ENCODE results near the gene TDP2. TPM values are rescaled to one million over a fixed set of nuclear protein-coding genes. Genes with fewer than 3 reads are reported as not detected.
"Not testable (repeated sequence)": the region's sequence is repeated elsewhere in the genome, so short reads cannot be mapped to it uniquely, and the experiment has no call there.

Gene TDP2
- total RNA-seq, 1 experiment from 2014 or later: 230 TPM

DNA sequence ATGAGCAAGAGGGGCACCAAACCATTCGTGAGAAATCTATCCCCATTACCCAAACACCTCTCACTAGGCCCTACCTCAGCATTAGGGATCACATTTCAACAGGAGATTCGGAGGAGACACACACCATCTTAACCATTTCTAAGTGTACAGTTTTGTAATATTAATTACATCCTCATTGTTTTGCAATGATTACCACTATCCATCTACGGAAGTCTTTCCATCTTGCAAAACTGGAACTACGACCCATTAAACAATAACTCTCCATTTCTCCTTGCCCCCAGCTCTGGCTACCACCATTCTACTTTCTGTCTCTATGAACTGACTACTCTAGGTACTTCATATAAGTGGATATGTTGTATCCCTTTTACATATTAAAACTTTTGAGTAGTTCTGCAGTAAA is 20.2 kb upstream of the TDP2 start:
- in situ Hi-C loops (cut with HindIII; ENCODE audit: low pct_unique_long_range_greater_than_20kb, low sequenced_read_pairs): no loop called here

DNA sequence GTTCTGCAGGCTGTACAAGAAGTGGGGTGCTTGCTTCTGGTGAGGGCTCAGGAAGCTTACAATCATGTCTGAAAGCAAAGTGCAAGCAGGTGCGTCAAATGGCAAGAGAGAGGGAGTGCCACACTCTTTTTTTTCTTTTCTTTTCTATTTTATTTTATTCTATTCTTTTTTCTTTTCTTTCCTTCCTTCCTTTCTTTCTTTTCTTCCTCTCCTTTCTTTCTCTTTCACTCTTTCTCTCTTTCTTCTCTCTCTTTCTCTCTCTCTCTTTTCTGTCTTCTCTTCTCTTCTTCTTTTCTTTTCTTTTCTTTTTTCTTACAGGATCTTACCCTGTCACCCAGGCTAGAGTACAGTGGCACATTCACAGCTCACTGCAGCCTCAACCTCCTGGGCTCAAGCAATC is 19.7 kb upstream of the TDP2 start:
- in situ Hi-C loops (cut with HindIII; ENCODE audit: low pct_unique_long_range_greater_than_20kb, low sequenced_read_pairs): no loop called here
- DNase-seq (ENCODE audit: low read depth): no peak

More for the DNA sequence above, 20.2 kb upstream of the TDP2 start:
- DNase-seq (ENCODE audit: low read depth): no peak

DNA sequence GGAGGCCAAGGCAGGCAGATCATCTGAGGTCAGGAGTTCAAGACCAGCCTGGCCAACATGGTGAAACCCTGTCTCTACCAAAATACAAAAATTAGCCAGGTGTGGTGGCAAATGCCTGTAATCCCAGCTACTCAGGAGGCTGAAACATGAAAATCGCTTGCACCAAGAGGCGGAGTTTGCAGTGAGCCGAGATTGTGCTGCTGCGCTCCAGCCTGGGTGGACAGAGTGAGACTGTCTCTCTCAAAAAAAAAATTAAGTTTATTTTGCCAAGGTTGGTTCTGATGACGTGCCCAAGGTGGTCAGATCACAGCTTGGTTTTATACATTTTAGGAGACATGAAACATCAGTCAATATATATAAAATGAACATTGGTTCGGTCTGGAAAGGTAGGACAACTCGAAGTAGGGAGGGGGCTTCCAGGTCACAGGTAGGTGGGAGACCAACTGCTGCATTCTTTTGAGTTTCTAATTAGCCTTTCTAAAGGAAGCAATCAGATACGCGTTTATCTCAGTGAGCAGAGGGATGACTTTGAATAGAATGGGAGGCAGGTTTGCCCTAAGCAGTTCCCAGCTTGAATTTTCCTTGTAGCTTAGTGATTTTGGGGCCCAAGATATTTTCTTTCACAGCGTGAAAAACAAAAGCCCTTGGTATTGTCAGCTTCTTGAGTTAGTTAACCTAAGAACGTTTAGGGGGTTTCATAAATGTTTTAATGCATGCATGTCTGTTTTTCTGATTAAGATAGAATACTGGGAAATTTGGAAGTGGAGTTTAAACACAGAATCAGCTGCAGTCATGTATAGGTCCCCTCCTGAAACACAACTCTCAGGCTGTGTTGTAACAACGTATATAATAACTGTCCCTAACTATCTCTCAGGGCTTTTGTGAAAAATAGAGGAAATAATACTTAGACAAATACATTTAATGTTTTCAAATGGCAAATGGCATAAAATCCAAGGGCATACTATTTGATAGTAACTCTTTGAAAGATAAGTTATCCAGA is 16.9 kb upstream of the TDP2 start:
- in situ Hi-C loops (cut with HindIII; ENCODE audit: low pct_unique_long_range_greater_than_20kb, low sequenced_read_pairs): no loop called here
- no peak for DNase-seq (ENCODE audit: low read depth)

DNA sequence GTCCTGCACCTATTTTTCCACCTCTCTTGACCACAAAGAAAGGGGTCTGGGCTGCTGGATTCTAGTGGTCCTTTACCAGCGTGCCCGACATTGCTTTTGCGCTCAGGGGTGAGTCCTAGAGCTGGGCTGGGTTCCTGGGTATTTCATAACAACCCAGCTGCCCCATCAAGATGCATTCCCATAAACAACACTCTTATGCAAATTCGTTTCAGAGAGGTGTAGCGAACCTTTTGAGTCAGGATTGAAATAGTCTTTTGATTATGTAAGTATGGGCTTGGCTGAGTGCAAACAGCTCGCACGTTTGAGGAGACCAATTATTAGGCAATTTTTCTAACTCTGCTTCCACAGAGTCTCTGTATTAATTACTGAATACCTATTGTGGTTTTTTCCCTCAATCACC is 13.9 kb upstream of the TDP2 start:
- no peak for DNase-seq (ENCODE audit: low read depth)
- in situ Hi-C loops (cut with HindIII; ENCODE audit: low pct_unique_long_range_greater_than_20kb, low sequenced_read_pairs): no loop called here

DNA sequence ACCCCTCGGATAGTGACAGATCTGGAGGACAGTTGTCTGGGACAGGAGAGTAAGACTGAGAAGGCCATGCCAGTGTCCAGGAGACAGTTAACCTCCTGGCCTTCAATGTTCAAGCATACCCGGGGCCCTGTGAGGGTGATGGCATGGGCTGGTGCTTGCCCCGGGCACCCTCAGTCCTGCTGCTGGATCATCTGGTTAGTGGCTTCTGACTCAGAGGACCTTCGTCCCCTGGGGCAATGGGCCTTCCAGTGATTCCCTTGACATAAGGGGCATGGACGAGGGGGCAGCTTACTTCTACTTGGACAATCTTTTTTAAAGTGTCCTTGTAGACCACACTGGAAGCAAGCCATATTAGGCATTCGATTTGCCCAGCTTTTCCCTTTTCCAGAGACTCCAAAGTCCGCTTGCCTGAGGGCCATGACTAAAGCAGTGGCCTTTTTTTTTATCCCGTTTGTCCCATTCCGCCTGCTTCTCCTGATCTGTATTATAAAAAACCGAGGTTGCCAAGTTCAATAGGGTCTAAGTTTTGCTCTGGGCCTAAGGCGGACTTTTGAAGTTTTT is 12.2 kb upstream of the TDP2 start:
- DNase-seq (ENCODE audit: low read depth); in situ Hi-C loops (cut with HindIII; ENCODE audit: low pct_unique_long_range_greater_than_20kb, low sequenced_read_pairs): not testable (repeated sequence)

DNA sequence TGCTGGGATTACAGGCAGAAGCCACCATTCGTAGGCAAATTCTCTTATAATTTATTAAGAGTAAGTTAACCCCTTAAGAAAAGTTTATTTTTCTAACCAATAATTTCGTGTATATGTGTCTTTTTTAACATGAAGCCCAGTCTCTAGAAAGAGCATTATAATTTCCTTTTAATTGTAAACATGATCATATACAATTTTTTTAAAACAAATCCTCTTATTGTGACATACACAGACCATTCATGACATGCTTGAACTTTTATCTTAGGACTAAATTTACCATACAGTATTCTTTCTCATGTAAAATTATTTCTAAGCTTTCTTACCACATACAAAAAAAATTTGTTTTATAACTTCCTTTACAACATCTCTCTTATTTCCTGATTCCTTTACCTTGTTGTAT is 6.9 kb upstream of the TDP2 start:
- in situ Hi-C loops (cut with HindIII; ENCODE audit: low pct_unique_long_range_greater_than_20kb, low sequenced_read_pairs): no loop called here
- peak; percentile 28 for DNase-seq (ENCODE audit: low read depth)

DNA sequence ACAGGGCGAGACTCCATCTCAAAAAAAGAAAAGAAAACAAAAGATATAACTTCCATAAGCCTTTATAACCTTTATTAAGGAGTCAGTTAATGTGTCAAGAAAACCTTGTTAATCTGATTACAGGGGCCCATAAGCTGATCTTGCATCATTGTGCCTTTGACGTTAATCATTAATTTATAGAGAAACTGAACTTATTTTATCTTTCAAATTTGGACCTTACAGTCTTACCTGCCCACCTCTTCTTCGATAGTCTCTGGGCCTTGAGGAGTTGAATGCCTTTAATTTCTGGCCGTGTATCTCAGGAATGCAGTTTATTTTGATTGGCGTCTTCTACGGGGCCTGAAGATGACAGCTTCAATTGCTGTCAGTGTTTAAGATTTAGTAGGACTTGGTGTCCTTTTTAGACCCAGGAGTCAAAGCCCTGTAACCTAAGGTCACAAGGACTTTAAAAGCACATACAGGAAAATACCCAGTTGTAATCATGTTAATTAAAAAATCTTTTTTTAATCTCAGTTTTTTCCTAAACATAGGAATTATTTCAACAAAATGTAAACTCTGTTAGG is 6.0 kb upstream of the TDP2 start:
- no peak for DNase-seq (ENCODE audit: low read depth)
- in situ Hi-C loops (cut with HindIII; ENCODE audit: low pct_unique_long_range_greater_than_20kb, low sequenced_read_pairs): no loop called here

DNA sequence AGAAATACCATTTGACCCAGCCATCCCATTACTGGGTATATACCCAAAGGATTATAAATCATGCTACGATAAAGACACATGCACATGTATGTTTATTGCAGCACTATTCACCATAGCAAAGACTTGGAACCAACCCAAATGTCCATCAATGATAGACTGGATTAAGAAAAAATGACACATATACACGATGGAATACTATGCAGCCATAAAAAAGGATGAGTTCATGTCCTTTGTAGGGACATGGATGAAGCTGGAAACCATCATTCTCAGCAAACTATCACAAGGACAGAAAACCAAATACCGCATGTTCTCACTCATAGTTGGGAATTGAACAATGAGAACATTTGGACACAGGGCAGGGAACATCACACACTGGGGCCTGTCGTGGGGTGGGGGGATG is 4.4 kb upstream of the TDP2 start:
- DNase-seq (ENCODE audit: low read depth); in situ Hi-C loops (cut with HindIII; ENCODE audit: low pct_unique_long_range_greater_than_20kb, low sequenced_read_pairs): not testable (repeated sequence)

DNA sequence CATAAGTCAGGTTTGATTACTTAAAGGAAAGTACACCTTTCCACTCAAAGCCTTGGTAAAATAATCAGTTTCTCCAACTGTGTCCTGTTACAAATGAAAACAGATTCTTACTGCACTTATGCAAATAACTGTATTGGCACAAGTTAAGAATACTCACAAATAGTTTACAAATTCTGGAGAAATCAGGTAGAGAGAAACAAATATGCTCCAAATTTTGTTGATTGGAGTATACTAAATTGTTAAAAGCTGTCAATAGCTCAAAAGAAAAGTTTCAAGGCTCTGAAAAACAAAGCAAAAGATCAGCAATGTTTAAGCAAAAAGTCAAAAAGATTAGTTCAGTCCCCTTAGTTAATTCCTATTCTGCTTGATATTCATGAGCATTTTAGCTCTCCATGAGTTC is 3.8 kb upstream of the TDP2 start:
- in situ Hi-C loops (cut with HindIII; ENCODE audit: low pct_unique_long_range_greater_than_20kb, low sequenced_read_pairs): not testable (repeated sequence)
- peak; percentile 39 for DNase-seq (ENCODE audit: low read depth)

DNA sequence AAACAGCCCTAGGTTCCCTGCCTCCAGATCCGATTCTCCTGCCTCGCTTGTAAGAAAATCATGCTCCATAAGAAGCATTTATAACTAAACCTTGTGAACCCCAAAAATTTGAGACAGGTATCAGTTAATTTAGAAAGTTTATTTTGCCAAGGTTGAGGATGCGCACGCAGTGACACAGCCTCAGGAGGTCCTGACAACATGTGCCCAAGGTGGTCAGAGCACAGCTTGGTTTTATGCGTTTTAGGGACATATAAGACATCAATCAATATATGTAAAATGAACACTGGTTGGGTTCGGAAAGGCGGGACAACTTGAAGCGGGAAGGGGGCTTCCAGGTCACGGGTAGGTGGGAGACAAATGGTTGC is 2.3 kb upstream of the TDP2 start:
- DNase-seq (ENCODE audit: low read depth): no peak
- in situ Hi-C loops (cut with HindIII; ENCODE audit: low pct_unique_long_range_greater_than_20kb, low sequenced_read_pairs): no loop called here

DNA sequence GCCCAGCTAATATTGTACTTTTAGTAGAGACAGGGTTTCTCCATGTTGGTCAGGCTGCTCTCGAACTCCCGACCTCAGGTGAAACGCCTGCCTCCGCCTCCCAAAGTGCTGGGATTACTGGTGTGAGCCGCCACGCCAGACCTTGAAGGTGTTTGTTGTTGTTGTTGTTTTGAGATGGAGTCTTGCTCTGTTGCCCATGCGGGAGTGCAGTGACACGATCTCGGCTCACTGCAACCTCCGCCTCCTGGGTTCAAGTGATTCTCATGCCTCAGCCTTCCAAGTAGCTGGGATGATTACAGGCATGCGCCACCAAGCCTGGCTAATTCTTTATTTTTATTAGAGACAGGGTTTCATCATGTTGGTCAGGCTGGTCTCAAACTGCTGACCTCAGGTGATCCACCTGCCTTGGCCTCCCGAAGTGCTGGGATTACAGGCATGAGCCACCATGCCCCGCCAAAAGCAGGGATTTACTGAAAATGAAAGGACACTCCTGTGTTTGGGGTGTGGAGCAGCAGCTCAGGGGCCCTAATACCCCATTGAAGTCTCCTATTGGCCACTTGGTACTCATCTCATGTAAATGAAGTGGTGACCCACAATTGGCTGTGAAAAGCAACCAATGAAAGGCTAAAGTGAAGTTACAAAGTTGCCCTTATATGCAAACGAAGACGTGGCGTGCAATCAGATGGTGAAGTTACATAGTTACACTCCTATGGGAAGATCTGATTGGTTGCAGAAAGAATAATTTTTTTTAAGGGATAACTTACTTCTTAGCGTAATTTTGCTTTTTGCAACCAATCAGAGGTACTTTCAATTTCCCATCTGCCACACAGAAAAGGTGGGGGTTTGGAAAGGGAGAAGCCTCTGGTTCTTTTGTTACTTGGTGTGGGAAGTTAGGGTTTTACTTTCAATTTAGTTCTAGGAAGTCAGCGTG is 1.6 kb upstream of the TDP2 start:
- in situ Hi-C loops (cut with HindIII; ENCODE audit: low pct_unique_long_range_greater_than_20kb, low sequenced_read_pairs): not testable (repeated sequence)
- DNase-seq (ENCODE audit: low read depth): peak; percentile 99

DNA sequence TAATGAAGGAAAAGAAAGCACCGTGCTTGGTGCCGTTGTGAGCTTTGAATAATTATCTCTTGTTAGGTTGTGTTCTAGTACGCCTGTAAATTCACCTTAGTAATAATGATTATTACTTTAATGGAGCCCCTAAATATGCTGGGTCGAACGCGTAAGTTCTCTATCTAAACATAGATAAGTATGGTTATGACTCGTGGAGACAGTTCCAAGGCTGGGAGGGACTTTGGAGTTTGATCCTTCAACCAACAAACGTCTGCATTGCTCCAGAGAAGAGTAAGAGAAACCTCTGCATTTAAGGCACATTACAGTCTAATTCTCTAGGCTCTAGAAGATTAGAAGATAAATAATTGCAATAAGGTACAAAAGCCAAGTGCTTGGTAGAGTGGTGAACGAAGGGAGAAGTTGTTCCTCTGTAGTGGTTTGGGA is 692 bp upstream of the TDP2 start:
- in situ Hi-C loops (cut with HindIII; ENCODE audit: low pct_unique_long_range_greater_than_20kb, low sequenced_read_pairs): no loop called here
- DNase-seq (ENCODE audit: low read depth): no peak

DNA sequence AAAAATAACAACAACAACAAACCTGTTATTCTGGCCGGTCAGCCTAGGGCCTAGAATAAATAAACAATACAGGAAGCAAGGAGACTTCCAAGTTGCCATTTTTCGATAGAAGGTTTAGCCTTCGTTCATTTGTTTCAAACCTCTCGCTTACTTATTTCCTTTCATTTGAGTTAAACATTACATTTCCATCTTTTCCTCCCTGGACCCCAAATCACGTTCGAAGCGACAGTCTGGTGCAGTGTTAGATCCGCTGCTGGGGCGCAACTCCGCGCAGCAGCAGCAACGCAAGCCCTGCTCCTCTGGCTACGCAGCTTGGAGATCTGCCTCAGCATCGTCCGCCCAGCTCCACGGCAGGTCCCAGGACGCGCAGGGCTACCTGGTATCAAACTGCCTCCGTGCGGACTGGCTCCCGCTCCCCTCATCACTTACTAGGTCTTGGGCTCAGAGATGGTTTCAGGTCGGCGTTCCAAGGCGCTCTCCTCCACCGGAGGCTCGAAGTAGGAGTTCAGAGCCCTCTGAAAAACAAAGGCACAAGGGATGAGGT is 530 bp downstream of the TDP2 start:
- in situ Hi-C loops (cut with HindIII; ENCODE audit: low pct_unique_long_range_greater_than_20kb, low sequenced_read_pairs): no loop called here
- peak; percentile 33 for DNase-seq (ENCODE audit: low read depth)

DNA sequence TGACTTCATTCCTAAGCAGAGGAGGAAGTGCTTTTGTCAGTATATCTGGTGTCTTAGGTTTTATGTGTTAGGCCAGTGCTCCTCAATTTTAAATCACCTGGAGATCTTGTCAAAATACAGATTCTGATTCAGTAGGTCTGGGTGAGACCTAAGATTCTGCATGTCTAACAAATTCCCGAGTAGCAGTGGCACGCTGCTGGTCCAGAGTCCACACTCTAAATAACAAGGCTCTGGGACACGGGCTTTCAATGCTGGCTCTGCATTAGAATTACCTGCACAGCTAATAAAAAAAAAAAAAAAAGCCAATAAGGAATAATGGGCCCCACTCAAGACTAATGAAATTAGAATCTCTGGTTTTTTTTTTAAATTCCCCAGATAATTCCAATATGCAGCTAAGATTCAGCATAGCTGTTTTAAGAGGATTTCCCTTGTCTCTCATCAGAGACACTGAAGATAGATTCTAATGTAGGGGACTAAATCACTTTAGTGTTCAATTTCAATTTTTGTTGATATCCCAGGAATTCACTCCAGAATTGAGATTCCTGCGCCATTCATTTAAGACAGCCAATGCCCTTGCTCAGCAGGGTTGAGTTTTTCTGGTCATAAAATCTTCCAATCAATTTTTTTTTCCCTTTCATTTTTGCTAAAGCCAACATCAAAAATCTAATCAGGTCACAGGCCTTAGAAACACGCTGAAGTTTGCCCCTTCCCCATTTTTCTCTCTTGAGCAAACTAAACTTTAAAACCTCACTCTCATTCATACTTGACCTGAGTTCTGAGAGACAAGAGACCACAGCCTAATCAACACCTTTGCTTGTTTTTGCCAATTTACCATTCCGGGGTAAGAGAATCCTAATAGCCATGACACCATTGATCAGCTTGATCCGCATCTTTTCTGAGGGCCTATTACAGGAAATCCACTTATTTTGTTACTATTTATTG is 2.4 kb downstream of the TDP2 start:
- in situ Hi-C loops (cut with HindIII; ENCODE audit: low pct_unique_long_range_greater_than_20kb, low sequenced_read_pairs): no loop called here
- peak; percentile 32 for DNase-seq (ENCODE audit: low read depth)

DNA sequence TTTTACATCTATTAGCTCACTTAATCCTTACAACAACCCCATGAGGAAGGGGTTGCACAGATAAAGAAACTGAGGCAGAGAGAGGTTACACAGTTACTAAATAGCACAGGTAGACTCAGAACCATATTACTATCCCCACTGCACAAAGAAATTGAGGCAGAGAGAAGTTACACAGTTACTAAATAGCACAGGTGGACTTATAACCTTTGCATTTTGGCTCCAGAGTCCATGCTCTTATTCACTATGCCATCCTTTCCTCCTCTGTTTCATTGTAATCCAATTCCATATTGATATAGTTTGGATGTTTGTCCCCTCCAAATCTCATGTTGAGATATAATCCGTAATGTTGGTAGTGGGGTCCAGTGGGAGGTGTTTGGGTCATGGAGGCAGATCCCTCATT is 3.5 kb downstream of the TDP2 start:
- in situ Hi-C loops (cut with HindIII; ENCODE audit: low pct_unique_long_range_greater_than_20kb, low sequenced_read_pairs): no loop called here
- DNase-seq (ENCODE audit: low read depth): peak; percentile 30

DNA sequence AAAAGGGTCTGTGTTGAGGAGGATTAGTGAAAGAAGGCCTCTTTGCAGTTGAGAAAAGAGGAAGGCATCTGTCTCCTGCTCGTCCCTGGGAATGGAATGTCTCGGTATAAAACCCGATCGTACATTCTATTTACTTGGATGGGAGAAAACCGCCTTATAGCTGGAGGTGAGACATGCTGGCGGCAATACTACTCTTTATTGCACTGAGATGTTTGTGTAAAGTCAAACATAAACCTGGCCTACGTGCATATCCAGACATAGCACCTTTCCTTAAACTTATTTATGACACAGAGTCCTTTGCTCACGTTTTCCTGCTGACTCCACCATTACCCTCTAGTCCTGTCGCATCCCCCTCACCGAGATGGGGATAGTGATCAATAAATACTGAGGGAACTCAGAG is 4.5 kb downstream of the TDP2 start:
- DNase-seq (ENCODE audit: low read depth): peak; percentile 56
- in situ Hi-C loops (cut with HindIII; ENCODE audit: low pct_unique_long_range_greater_than_20kb, low sequenced_read_pairs): no loop called here

DNA sequence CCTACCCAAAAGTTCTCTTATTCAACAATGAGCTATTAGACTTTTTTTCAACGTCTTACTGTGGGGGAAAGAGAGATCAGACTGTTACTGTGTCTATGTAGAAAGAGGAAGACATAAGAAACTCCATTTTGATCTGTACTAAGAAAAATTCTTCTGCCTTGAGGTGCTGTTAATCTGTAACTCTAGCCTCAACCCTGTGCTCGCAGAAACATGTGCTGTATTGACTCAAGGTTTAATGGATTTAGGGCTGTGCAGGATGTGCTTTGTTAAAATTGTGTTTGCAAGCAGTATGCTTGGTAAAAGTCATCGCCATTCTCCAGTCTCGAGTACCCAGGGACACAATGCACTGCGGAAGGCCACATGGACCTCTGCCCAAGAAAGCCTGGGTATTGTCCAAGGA is 4.9 kb downstream of the TDP2 start:
- in situ Hi-C loops (cut with HindIII; ENCODE audit: low pct_unique_long_range_greater_than_20kb, low sequenced_read_pairs); DNase-seq (ENCODE audit: low read depth): not testable (repeated sequence)
